ENCODE measurements around the gene CTAG1B. TPM values are rescaled to one million over a fixed set of nuclear protein-coding genes. Genes with fewer than 3 reads are reported as not detected.

CTAG1B gene
- total and polyA plus RNA-seq, 2 experiments from 2014 or later = not detected

GRCh38 chrX:154602226-154602625, 16.9 kb downstream of the CTAG1B start (continued):
- TF ChIP-seq ZNF331 (CRISPR knock-in tag; IDR thresholded peaks at IDR 0.05; ENCODE audit: low read depth) = no peak
- TF ChIP-seq ETS1 (IDR thresholded peaks at IDR 0.05) = no peak
- TF ChIP-seq EZH2phosphoT487 (IDR thresholded peaks at IDR 0.05; ENCODE audit: unreplicated experiment) = no peak
- no peak for TF ChIP-seq CREB1 (CRISPR knock-in tag; IDR thresholded peaks at IDR 0.05; ENCODE audit: low read depth)

GRCh38 chrX:154600759-154601374, 18.2 kb downstream of the CTAG1B start:
- DNase-seq (ENCODE audit: low spot score) (no peak), ATAC-seq (no peak)
- Histone ChIP-seq H3K4me3 (no peak overlapping the region), H4K20me1 (replicated peaks; ENCODE audit: insufficient read depth) (no peaks in the 10 kb centered on the region), H3K9me2 (ENCODE audit: insufficient read depth) (no peaks in the 10 kb centered on the region), H3K4me1 (ENCODE audit: insufficient read depth) (peaks cover 4% of the 10 kb centered on the region), H3F3A (replicated peaks; ENCODE audit: low read depth) (no peaks in the 10 kb centered on the region), H3K27ac (ENCODE audit: low read depth) (no peak overlapping the region), H2AFZ (no peak overlapping the region), H3K79me2 (replicated peaks; ENCODE audit: insufficient read depth) (no peaks in the 10 kb centered on the region), H3K4me2 (no peak overlapping the region), H3K36me3 (ENCODE audit: insufficient read depth) (no peaks in the 10 kb centered on the region), H3K27me3 (ENCODE audit: insufficient read depth) (no peaks in the 10 kb centered on the region)
- H3K4me1 Mint-ChIP-seq = peaks cover 19% of the 10 kb centered on the region
- no peak overlapping the region for H3K4me3 Mint-ChIP-seq
- H3K27ac Mint-ChIP-seq = no peak overlapping the region
- peaks cover 4% of the 10 kb centered on the region for H3K27me3 Mint-ChIP-seq (ENCODE audit: insufficient read depth, low read depth, poor library complexity)
- peaks cover 17% of the 10 kb centered on the region for H3K36me3 Mint-ChIP-seq (ENCODE audit: low read depth)
- H3K9me3 Mint-ChIP-seq = peaks cover 16% of the 10 kb centered on the region; the same call in 2 of the 3 replicates
- TF ChIP-seq CREB1 (CRISPR knock-in tag; IDR thresholded peaks at IDR 0.05; ENCODE audit: low read depth) (no peak), JUNB (IDR thresholded peaks at IDR 0.05; ENCODE audit: unreplicated experiment) (no peak), ETS1 (IDR thresholded peaks at IDR 0.05) (no peak), EZH2phosphoT487 (IDR thresholded peaks at IDR 0.05; ENCODE audit: unreplicated experiment) (no peak), CTCF (conservative IDR thresholded peaks at IDR 0.05; ENCODE audit: low read depth in 2 of 2) (no peak)

- H3K4me1 Mint-ChIP-seq = peaks cover 29% of the 10 kb centered on the region
- peaks cover 11% of the 10 kb centered on the region for H3K4me1 ChIP-seq (ENCODE audit: insufficient read depth)
- no peak for DNase-seq (ENCODE audit: low spot score)
- H3K27me3 ChIP-seq (ENCODE audit: insufficient read depth) = no peaks in the 10 kb centered on the region
- H3K4me3 Mint-ChIP-seq = no peak overlapping the region
- peaks cover 4% of the 10 kb centered on the region for H3K27me3 Mint-ChIP-seq (ENCODE audit: insufficient read depth, low read depth, poor library complexity)
- H3F3A ChIP-seq (replicated peaks; ENCODE audit: low read depth) = no peaks in the 10 kb centered on the region
- no peaks in the 10 kb centered on the region for H3K9me2 ChIP-seq (ENCODE audit: insufficient read depth)
- H3K9me3 Mint-ChIP-seq = peaks cover 16% of the 10 kb centered on the region; the same call in 2 of the 3 replicates
- no peak overlapping the region for H3K4me3 ChIP-seq
- ATAC-seq = no peak
- H3K27ac Mint-ChIP-seq = no peak overlapping the region
- peaks cover 19% of the 10 kb centered on the region for H3K36me3 Mint-ChIP-seq (ENCODE audit: low read depth)
- no peaks in the 10 kb centered on the region for H4K20me1 ChIP-seq (replicated peaks; ENCODE audit: insufficient read depth)
- no peak overlapping the region for H3K4me2 ChIP-seq
- H3K27ac ChIP-seq (ENCODE audit: low read depth) = no peak overlapping the region
- H2AFZ ChIP-seq = no peak overlapping the region
- H3K79me2 ChIP-seq (replicated peaks; ENCODE audit: insufficient read depth) = no peaks in the 10 kb centered on the region
- no peaks in the 10 kb centered on the region for H3K36me3 ChIP-seq (ENCODE audit: insufficient read depth)
- no peak for TF ChIP-seq REST (IDR thresholded peaks at IDR 0.05; ENCODE audit: unreplicated experiment)
- no peak for TF ChIP-seq EZH2phosphoT487 (IDR thresholded peaks at IDR 0.05; ENCODE audit: unreplicated experiment)
Observed at GRCh38 chrX:154599531-154599930, 19.6 kb downstream of the CTAG1B start.

Measured in GM23338 (cell line).